GM23338 (cell line): ENCODE measurements around the gene MYO9B. TPM values are rescaled to one million over a fixed set of nuclear protein-coding genes. Genes with fewer than 3 reads are reported as not detected.

ENCODE experiments used
- ATAC-seq: fragments of 200-7000 bp; cut with Tn5 transposase; 3 replicates; pipeline ENCODE4 v1.9.1; 2020
- DNase-seq: peaks from one replicate; pipeline ENCODE4 v3.0.0-alpha.2; 2015; ENCODE audit warnings: low spot score
- H2AFZ ChIP-seq: fragments of 200-600 bp; sonication (generic); 2 replicates; pipeline ENCODE4 v1.8.0; 2016; ENCODE audit warnings: antibody characterized with exemption, mild to moderate bottlenecking, moderate library complexity
- H3F3A ChIP-seq: fragments of 200-600 bp; sonication (generic); replicated peaks from 2 replicates; pipeline ENCODE4 v1.8.0; 2017; ENCODE audit warnings: antibody characterized with exemption, mixed run types, low read depth
- H3K27ac ChIP-seq: fragments of 200-600 bp; sonication (generic); 2 replicates; pipeline ENCODE4 v1.6.1; 2016; ENCODE audit warnings: low read depth
- H3K27me3 ChIP-seq: fragments of 200-600 bp; sonication (generic); 2 replicates; pipeline ENCODE4 v1.8.0; 2016; ENCODE audit warnings: mild to moderate bottlenecking, mixed run types, moderate library complexity; ENCODE audit not compliant: insufficient read depth
- H3K36me3 ChIP-seq: fragments of 200-600 bp; sonication (generic); 2 replicates; pipeline ENCODE4 v1.8.0; 2016; ENCODE audit warnings: mild to moderate bottlenecking; ENCODE audit not compliant: insufficient read depth
- H3K4me1 ChIP-seq: fragments of 200-600 bp; sonication (generic); 2 replicates; pipeline ENCODE4 v1.8.0; 2016; ENCODE audit warnings: mild to moderate bottlenecking, moderate library complexity; ENCODE audit not compliant: insufficient read depth
- H3K4me2 ChIP-seq: fragments of 200-600 bp; sonication (generic); 2 replicates; pipeline ENCODE4 v1.7.1; 2017; ENCODE audit warnings: mixed run types
- H3K4me3 ChIP-seq: fragments of 200-600 bp; sonication (generic); 2 replicates; pipeline ENCODE4 v1.6.1; 2016; ENCODE audit warnings: mixed run types
- H3K79me2 ChIP-seq: fragments of 200-600 bp; sonication (generic); replicated peaks from 2 replicates; pipeline ENCODE4 v1.8.0; 2017; ENCODE audit warnings: mild to moderate bottlenecking; ENCODE audit not compliant: insufficient read depth
- H3K9me2 ChIP-seq: fragments of 200-600 bp; sonication (generic); 2 replicates; pipeline ENCODE4 v1.8.0; 2017; ENCODE audit not compliant: insufficient read depth
- H4K20me1 ChIP-seq: fragments of 200-600 bp; sonication (generic); replicated peaks from 2 replicates; pipeline ENCODE4 v1.8.0; 2017; ENCODE audit warnings: mild to moderate bottlenecking; ENCODE audit not compliant: insufficient read depth
- H3K27ac Mint-ChIP-seq: 2 replicates; pipeline ENCODE4 v1.8.0; 2020; ENCODE audit warnings: inconsistent platforms, mild to moderate bottlenecking, moderate library complexity, mixed read lengths
- H3K27me3 Mint-ChIP-seq: 3 replicates; pipeline ENCODE4 v1.8.0; 2022; ENCODE audit warnings: low read depth, mild to moderate bottlenecking, moderate library complexity, mixed read lengths, inconsistent platforms; ENCODE audit not compliant: insufficient read depth, poor library complexity
- H3K36me3 Mint-ChIP-seq: 3 replicates; pipeline ENCODE4 v1.8.0; 2021; ENCODE audit warnings: low read depth, mild to moderate bottlenecking, inconsistent platforms, moderate library complexity, mixed read lengths
- H3K4me1 Mint-ChIP-seq: 3 replicates; pipeline ENCODE4 v1.8.0; 2020; ENCODE audit warnings: mild to moderate bottlenecking, inconsistent platforms, mixed read lengths
- H3K4me3 Mint-ChIP-seq: 3 replicates; pipeline ENCODE4 v1.8.0; 2021; ENCODE audit warnings: moderate library complexity, mild to moderate bottlenecking, inconsistent platforms, mixed read lengths
- H3K9me3 Mint-ChIP-seq: 3 replicates; pipeline ENCODE4 v1.8.0; 2020; ENCODE audit warnings: moderate library complexity, mild to moderate bottlenecking, inconsistent platforms, mixed read lengths
- CREB1 ChIP-seq: fragments of 250-450 bp; sonication (Bioruptor Pico); IDR thresholded peaks from 2 replicates; pipeline ENCODE4 v1.5.0; 2020; ENCODE audit warnings: low read depth, mild to moderate bottlenecking, moderate library complexity
- CTCF ChIP-seq, 2 experiments: fragments of 200-600 bp in 1 of 2; sonication (generic) in 1 of 2; conservative IDR thresholded peaks; 2 replicates each; pipeline versions ENCODE4 v1.5.1 to v1.6.1; 2016 to 2017; ENCODE audit warnings: antibody characterized with exemption in 2 of 2, low read depth in 2 of 2, mild to moderate bottlenecking in 2 of 2, moderate library complexity in 1 of 2
- EZH2 ChIP-seq: fragments of 200-600 bp; sonication (generic); IDR thresholded peaks from one replicate; pipeline ENCODE4 v1.8.0; 2017; ENCODE audit warnings: antibody characterized with exemption, mild to moderate bottlenecking, low read depth; ENCODE audit not compliant: unreplicated experiment
- EZH2phosphoT487 ChIP-seq: fragments of 200-600 bp; sonication (generic); IDR thresholded peaks from one replicate; pipeline ENCODE4 v1.8.1; 2018; ENCODE audit warnings: antibody characterized with exemption; ENCODE audit not compliant: unreplicated experiment
- JUNB ChIP-seq: IDR thresholded peaks from one replicate; pipeline ENCODE4 v1.6.1; 2016; ENCODE audit warnings: antibody characterized with exemption; ENCODE audit not compliant: unreplicated experiment
- NANOG ChIP-seq: IDR thresholded peaks from 2 replicates; pipeline ENCODE4 v1.6.1; 2016; ENCODE audit warnings: antibody characterized with exemption, borderline replicate concordance
- POLR2AphosphoS5 ChIP-seq: IDR thresholded peaks from 2 replicates; pipeline ENCODE4 v1.6.1; 2016; ENCODE audit warnings: antibody characterized with exemption, low read depth
- REST ChIP-seq: IDR thresholded peaks from one replicate; pipeline ENCODE4 v1.6.1; 2018; ENCODE audit warnings: antibody characterized with exemption; ENCODE audit not compliant: unreplicated experiment
- STAT1 ChIP-seq: IDR thresholded peaks from one replicate; pipeline ENCODE4 v1.6.1; 2016; ENCODE audit warnings: antibody characterized with exemption; ENCODE audit not compliant: unreplicated experiment
- ZNF114 ChIP-seq: fragments of 250-450 bp; sonication (Bioruptor Pico); IDR thresholded peaks from 2 replicates; pipeline ENCODE4 v1.5.0; 2020; ENCODE audit warnings: mild to moderate bottlenecking, moderate library complexity
- ZNF331 ChIP-seq: fragments of 250-450 bp; sonication (Bioruptor Pico); IDR thresholded peaks from 2 replicates; pipeline ENCODE4 v1.5.0; 2020; ENCODE audit warnings: low read depth, mild to moderate bottlenecking, moderate library complexity
- polyA plus RNA-seq: library from polyadenylated mRNA; unstranded; fragments of >200 nt; fragmentation: Nextera tagmentation; extraction: Ambion mirVana; gene quantifications from 2 replicates; pipeline ENCODE4 v1.2.1, GENCODE V29; 2016
- total RNA-seq: library from RNA; depleted of rRNA; stranded (reverse); fragments of >200 nt; shearing (Covaris generic); gene quantifications from 2 replicates; pipeline ENCODE4 v1.2.3, GENCODE V29; 2014
- TF ChIP-seq, protein P1 (sequence below): fragments of 250-450 bp; sonication (Bioruptor Pico); IDR thresholded peaks from 2 replicates; pipeline ENCODE4 v1.5.0; 2020; ENCODE audit warnings: mild to moderate bottlenecking, moderate library complexity
- TF ChIP-seq, protein P2 (sequence below): IDR thresholded peaks from 2 replicates; pipeline ENCODE4 v1.6.1; 2016; ENCODE audit warnings: antibody characterized with exemption

The MYO9B gene
- total and polyA plus RNA-seq, 2 experiments from 2014 or later = 28.7 to 61.3 TPM

DNA sequence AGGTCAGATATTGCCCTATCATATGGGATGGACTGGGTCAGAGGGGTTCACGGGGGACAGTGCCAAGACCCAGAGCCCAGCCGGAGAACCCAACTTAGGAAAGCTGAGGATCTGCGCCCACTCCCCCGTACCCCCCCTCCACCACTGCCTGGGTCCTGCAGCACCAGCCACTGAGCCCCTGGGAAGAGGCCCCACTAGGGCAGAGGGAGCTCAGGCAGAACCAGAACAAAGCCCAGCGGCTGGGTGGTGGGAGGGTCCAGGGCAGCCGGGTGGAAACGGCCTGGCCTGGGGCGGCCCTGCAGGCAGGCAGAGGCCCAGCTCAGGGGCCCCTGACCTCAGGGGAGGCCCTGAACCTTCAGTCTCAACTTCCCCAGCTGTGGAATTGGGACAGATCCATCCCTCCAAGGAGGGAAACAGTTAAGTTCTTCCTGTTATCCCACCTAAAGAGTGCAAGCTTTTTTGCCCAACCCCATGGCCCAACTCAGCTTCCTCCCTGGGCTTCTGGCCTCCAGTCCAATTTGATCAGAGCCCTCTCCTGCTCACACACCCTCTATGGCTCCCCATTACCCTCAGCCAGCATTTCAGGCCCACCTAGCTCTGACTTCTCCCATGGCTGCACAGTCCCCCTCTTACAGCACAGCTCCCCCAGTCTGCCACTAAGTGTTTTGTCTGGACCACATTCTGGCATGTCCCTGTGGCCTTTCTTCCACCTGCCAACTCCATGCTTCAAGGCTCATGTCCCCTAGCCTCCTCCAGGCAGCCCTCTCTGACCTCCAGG is 167.0 kb downstream of the MYO9B start:
- peak overlapping the region; percentile 93 for H3K4me2 ChIP-seq
- Mint-ChIP-seq H3K4me1 (peaks cover 33% of the 10 kb centered on the region), H3K27ac (peak overlapping the region; percentile 56; the same call in 1 of the 2 replicates), H3K27me3 (peaks cover 28% of the 10 kb centered on the region), H3K9me3 (no peaks in the 10 kb centered on the region), H3K4me3 (peak overlapping the region; percentile 94), H3K36me3 (peaks cover 22% of the 10 kb centered on the region)
- peaks cover 15% of the 10 kb centered on the region; the same call in 1 of the 2 replicates for H4K20me1 ChIP-seq
- peaks cover 42% of the 10 kb centered on the region for H3F3A ChIP-seq
- H3K4me3 ChIP-seq = peak overlapping the region; percentile 93; the same call in 1 of the 2 replicates
- H3K9me2 ChIP-seq = no peaks in the 10 kb centered on the region
- H2AFZ ChIP-seq = no peak overlapping the region
- DNase-seq (no peak), ATAC-seq (no peak)
- H3K4me1 ChIP-seq = peaks cover 20% of the 10 kb centered on the region
- H3K36me3 ChIP-seq = no peaks in the 10 kb centered on the region
- peaks cover 60% of the 10 kb centered on the region for H3K79me2 ChIP-seq
- no peak overlapping the region for H3K27ac ChIP-seq
- no peaks in the 10 kb centered on the region for H3K27me3 ChIP-seq
- TF ChIP-seq JUNB = no peak
- no peak for TF ChIP-seq ZNF114 (CRISPR knock-in tag)
- TF ChIP-seq, protein P1, sequence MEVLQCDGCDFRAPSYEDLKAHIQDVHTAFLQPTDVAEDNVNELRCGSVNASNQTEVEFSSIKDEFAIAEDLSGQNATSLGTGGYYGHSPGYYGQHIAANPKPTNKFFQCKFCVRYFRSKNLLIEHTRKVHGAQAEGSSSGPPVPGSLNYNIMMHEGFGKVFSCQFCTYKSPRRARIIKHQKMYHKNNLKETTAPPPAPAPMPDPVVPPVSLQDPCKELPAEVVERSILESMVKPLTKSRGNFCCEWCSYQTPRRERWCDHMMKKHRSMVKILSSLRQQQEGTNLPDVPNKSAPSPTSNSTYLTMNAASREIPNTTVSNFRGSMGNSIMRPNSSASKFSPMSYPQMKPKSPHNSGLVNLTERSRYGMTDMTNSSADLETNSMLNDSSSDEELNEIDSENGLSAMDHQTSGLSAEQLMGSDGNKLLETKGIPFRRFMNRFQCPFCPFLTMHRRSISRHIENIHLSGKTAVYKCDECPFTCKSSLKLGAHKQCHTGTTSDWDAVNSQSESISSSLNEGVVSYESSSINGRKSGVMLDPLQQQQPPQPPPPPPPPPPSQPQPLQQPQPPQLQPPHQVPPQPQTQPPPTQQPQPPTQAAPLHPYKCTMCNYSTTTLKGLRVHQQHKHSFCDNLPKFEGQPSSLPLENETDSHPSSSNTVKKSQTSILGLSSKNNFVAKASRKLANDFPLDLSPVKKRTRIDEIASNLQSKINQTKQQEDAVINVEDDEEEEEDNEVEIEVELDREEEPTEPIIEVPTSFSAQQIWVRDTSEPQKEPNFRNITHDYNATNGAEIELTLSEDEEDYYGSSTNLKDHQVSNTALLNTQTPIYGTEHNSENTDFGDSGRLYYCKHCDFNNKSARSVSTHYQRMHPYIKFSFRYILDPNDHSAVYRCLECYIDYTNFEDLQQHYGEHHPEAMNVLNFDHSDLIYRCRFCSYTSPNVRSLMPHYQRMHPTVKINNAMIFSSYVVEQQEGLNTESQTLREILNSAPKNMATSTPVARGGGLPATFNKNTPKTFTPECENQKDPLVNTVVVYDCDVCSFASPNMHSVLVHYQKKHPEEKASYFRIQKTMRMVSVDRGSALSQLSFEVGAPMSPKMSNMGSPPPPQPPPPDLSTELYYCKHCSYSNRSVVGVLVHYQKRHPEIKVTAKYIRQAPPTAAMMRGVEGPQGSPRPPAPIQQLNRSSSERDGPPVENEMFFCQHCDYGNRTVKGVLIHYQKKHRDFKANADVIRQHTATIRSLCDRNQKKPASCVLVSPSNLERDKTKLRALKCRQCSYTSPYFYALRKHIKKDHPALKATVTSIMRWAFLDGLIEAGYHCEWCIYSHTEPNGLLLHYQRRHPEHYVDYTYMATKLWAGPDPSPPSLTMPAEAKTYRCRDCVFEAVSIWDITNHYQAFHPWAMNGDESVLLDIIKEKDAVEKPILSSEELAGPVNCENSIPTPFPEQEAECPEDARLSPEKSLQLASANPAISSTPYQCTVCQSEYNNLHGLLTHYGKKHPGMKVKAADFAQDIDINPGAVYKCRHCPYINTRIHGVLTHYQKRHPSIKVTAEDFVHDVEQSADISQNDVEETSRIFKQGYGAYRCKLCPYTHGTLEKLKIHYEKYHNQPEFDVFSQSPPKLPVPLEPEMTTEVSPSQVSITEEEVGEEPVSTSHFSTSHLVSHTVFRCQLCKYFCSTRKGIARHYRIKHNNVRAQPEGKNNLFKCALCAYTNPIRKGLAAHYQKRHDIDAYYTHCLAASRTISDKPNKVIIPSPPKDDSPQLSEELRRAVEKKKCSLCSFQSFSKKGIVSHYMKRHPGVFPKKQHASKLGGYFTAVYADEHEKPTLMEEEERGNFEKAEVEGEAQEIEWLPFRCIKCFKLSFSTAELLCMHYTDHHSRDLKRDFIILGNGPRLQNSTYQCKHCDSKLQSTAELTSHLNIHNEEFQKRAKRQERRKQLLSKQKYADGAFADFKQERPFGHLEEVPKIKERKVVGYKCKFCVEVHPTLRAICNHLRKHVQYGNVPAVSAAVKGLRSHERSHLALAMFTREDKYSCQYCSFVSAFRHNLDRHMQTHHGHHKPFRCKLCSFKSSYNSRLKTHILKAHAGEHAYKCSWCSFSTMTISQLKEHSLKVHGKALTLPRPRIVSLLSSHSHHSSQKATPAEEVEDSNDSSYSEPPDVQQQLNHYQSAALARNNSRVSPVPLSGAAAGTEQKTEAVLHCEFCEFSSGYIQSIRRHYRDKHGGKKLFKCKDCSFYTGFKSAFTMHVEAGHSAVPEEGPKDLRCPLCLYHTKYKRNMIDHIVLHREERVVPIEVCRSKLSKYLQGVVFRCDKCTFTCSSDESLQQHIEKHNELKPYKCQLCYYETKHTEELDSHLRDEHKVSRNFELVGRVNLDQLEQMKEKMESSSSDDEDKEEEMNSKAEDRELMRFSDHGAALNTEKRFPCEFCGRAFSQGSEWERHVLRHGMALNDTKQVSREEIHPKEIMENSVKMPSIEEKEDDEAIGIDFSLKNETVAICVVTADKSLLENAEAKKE (CRISPR knock-in tag) = no peak
- no peak for TF ChIP-seq ZNF331 (CRISPR knock-in tag)
- no peak for TF ChIP-seq POLR2AphosphoS5
- TF ChIP-seq CTCF (conservative IDR thresholded peaks at IDR 0.05; ENCODE audit: low read depth in 2 of 2) = no peak
- TF ChIP-seq EZH2phosphoT487 = no peak
- TF ChIP-seq NANOG = no peak
- TF ChIP-seq, protein P2, sequence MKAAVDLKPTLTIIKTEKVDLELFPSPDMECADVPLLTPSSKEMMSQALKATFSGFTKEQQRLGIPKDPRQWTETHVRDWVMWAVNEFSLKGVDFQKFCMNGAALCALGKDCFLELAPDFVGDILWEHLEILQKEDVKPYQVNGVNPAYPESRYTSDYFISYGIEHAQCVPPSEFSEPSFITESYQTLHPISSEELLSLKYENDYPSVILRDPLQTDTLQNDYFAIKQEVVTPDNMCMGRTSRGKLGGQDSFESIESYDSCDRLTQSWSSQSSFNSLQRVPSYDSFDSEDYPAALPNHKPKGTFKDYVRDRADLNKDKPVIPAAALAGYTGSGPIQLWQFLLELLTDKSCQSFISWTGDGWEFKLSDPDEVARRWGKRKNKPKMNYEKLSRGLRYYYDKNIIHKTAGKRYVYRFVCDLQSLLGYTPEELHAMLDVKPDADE = no peak
- TF ChIP-seq STAT1 = no peak
- no peak for TF ChIP-seq CREB1 (CRISPR knock-in tag)
- TF ChIP-seq REST = no peak
- TF ChIP-seq EZH2 = no peak
